KMS-11 (cell line): ENCODE results near the gene P2RY14.

Experiments
- H2AFZ ChIP-seq: fragments of 200-600 bp; sonication (generic); 2 replicates; pipeline ENCODE4 v1.6.1; 2016; ENCODE audit warnings: antibody characterized with exemption, mixed run types, low read depth
- H3K27ac ChIP-seq: fragments of 200-600 bp; sonication (generic); 2 replicates; pipeline ENCODE4 v1.6.1; 2016; ENCODE audit warnings: mild to moderate bottlenecking, mixed run types
- H3K27me3 ChIP-seq: fragments of 200-600 bp; sonication (generic); 2 replicates; pipeline ENCODE4 v1.6.1; 2017; ENCODE audit warnings: mild to moderate bottlenecking, low read depth, mixed run types, moderate library complexity; ENCODE audit not compliant: insufficient read depth
- H3K36me3 ChIP-seq: fragments of 200-600 bp; sonication (generic); 2 replicates; pipeline ENCODE4 v1.6.1; 2017; ENCODE audit warnings: mild to moderate bottlenecking, mixed run types; ENCODE audit not compliant: insufficient read depth
- H3K4me1 ChIP-seq: fragments of 200-600 bp; sonication (generic); 2 replicates; pipeline ENCODE4 v1.6.1; 2016; ENCODE audit warnings: mild to moderate bottlenecking, low read depth, mixed run types; ENCODE audit not compliant: poor library complexity, severe bottlenecking
- H3K4me2 ChIP-seq: fragments of 200-600 bp; sonication (generic); 2 replicates; pipeline ENCODE4 v1.7.0; 2016; ENCODE audit warnings: mild to moderate bottlenecking, mixed run types
- H3K4me3 ChIP-seq: fragments of 200-600 bp; sonication (generic); IDR thresholded peaks from 2 replicates; pipeline ENCODE4 v1.6.1; 2017; ENCODE audit warnings: low read depth, low read length, mixed read lengths; ENCODE audit not compliant: insufficient read depth
- H3K79me2 ChIP-seq: fragments of 200-600 bp; sonication (generic); 2 replicates; pipeline ENCODE4 v1.6.1; 2016; ENCODE audit warnings: low read depth, mixed run types; ENCODE audit not compliant: insufficient read depth
- H3K9ac ChIP-seq: fragments of 200-600 bp; sonication (generic); 2 replicates; pipeline ENCODE4 v1.6.1; 2016; ENCODE audit warnings: mild to moderate bottlenecking, mixed run types
- H4K20me1 ChIP-seq: fragments of 200-600 bp; sonication (generic); 2 replicates; pipeline ENCODE4 v1.6.1; 2016; ENCODE audit warnings: mild to moderate bottlenecking, mixed run types; ENCODE audit not compliant: insufficient read depth
- TF ChIP-seq, protein P1 (sequence below): fragments of 200-600 bp; sonication (generic); conservative IDR thresholded peaks from 2 replicates; pipeline ENCODE4 v1.6.1; 2017; ENCODE audit warnings: low read depth, mild to moderate bottlenecking, antibody characterized with exemption, low read length, moderate library complexity, mixed read lengths

P2RY14 gene

DNA sequence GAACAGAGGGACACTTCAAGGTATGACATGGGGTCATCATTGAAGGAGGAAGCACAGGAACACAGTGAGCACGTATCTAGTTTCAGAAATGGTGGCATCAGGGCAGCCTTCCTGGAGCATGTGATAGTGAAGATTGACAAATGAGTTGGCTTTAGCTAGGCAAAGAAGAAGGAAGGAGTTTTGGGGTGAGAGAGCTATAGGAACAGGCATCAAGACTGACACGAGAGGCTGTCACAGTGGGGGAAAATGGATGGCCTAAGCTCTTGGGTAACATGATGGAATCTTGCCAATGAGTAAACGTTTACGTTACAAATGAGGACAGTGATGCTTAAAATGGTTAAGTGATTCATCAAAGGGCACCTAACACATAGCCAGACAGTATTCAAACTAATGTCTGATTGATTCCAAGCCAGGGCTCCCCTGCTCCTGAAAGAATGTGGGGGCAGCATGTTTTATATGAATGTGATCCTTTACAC is 52.2 kb downstream of the P2RY14 start:
- no peaks in the 10 kb centered on the region for H3K79me2 ChIP-seq
- no peaks in the 10 kb centered on the region for H3K36me3 ChIP-seq
- no peak overlapping the region for H3K27ac ChIP-seq
- H3K9ac ChIP-seq = no peak overlapping the region
- no peak overlapping the region for H3K4me2 ChIP-seq
- H2AFZ ChIP-seq = no peak overlapping the region
- H3K4me3 ChIP-seq = no peak overlapping the region
- peaks cover 15% of the 10 kb centered on the region for H3K4me1 ChIP-seq
- H3K27me3 ChIP-seq = no peaks in the 10 kb centered on the region
- no peaks in the 10 kb centered on the region for H4K20me1 ChIP-seq
- TF ChIP-seq, protein P1, sequence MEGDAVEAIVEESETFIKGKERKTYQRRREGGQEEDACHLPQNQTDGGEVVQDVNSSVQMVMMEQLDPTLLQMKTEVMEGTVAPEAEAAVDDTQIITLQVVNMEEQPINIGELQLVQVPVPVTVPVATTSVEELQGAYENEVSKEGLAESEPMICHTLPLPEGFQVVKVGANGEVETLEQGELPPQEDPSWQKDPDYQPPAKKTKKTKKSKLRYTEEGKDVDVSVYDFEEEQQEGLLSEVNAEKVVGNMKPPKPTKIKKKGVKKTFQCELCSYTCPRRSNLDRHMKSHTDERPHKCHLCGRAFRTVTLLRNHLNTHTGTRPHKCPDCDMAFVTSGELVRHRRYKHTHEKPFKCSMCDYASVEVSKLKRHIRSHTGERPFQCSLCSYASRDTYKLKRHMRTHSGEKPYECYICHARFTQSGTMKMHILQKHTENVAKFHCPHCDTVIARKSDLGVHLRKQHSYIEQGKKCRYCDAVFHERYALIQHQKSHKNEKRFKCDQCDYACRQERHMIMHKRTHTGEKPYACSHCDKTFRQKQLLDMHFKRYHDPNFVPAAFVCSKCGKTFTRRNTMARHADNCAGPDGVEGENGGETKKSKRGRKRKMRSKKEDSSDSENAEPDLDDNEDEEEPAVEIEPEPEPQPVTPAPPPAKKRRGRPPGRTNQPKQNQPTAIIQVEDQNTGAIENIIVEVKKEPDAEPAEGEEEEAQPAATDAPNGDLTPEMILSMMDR = no peak

- no peaks in the 10 kb centered on the region for H4K20me1 ChIP-seq
- H3K9ac ChIP-seq = no peak overlapping the region
- H3K4me3 ChIP-seq = no peak overlapping the region
- no peaks in the 10 kb centered on the region for H3K36me3 ChIP-seq
- peaks cover 15% of the 10 kb centered on the region for H3K4me1 ChIP-seq
- H3K27ac ChIP-seq = no peak overlapping the region
- H3K79me2 ChIP-seq = no peaks in the 10 kb centered on the region
- no peak overlapping the region for H2AFZ ChIP-seq
- TF ChIP-seq, protein P1 = no peak
- H3K27me3 ChIP-seq = no peaks in the 10 kb centered on the region
- H3K4me2 ChIP-seq = no peak overlapping the region
Observed at GRCh38 chr3:151225040-151225975, 53.0 kb downstream of the P2RY14 start.

- TF ChIP-seq, protein P1 = no peak
- no peaks in the 10 kb centered on the region for H3K27me3 ChIP-seq
- H3K4me2 ChIP-seq = no peak overlapping the region
- H4K20me1 ChIP-seq = no peaks in the 10 kb centered on the region
- no peak overlapping the region for H2AFZ ChIP-seq
- no peak overlapping the region for H3K4me3 ChIP-seq
- no peaks in the 10 kb centered on the region for H3K79me2 ChIP-seq
- H3K36me3 ChIP-seq = no peaks in the 10 kb centered on the region
- no peak overlapping the region for H3K27ac ChIP-seq
- H3K9ac ChIP-seq = no peak overlapping the region
- H3K4me1 ChIP-seq = peaks cover 15% of the 10 kb centered on the region
Observed at GRCh38 chr3:151224268-151224866, 54.0 kb downstream of the P2RY14 start.

- no peaks in the 10 kb centered on the region for H4K20me1 ChIP-seq
- H3K27ac ChIP-seq = no peak overlapping the region
- H3K4me1 ChIP-seq = no peaks in the 10 kb centered on the region
- TF ChIP-seq, protein P1 = no peak
- no peak overlapping the region for H2AFZ ChIP-seq
- no peak overlapping the region for H3K9ac ChIP-seq
- H3K4me3 ChIP-seq = no peak overlapping the region
- H3K27me3 ChIP-seq = no peaks in the 10 kb centered on the region
- H3K36me3 ChIP-seq = no peaks in the 10 kb centered on the region
- H3K4me2 ChIP-seq = no peak overlapping the region
- H3K79me2 ChIP-seq = no peaks in the 10 kb centered on the region
Observed at GRCh38 chr3:151219056-151219455, 59.3 kb downstream of the P2RY14 start.
